ENCODE data around the gene SARM1.
"Not testable (repeated sequence)": the region's sequence is repeated elsewhere in the genome, so short reads cannot be mapped to it uniquely, and the experiment has no call there.

Gene SARM1

DNA sequence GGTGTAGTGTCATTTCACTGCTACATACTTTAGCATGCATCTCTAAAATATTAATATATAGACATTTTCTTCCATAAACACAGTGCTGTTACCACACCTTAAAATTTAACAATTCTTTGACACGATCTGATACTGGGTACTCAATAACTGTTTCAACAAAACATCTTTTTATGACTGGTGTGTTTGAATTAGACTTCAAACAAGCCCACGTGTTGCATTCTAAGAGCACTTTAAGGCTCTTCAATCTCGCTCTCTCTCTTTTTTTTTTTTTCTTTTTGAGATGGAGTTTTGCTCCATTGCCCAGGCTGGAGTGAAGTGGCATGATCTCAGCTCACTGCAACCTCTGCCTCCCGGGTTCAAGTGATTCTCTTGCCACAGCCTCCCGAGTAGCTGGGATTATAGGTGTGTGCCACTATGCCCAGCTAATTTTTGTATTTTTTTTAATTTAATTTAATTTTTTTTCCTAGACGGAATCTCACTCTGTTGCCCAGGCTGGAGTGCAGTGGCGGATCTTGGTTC lies 50.4 kb downstream of the SARM1 start:
- DNase-seq (ENCODE audit: low spot score) = no peak
- H3K4me3 ChIP-seq = no peak overlapping the region
- TF ChIP-seq, protein P1, sequence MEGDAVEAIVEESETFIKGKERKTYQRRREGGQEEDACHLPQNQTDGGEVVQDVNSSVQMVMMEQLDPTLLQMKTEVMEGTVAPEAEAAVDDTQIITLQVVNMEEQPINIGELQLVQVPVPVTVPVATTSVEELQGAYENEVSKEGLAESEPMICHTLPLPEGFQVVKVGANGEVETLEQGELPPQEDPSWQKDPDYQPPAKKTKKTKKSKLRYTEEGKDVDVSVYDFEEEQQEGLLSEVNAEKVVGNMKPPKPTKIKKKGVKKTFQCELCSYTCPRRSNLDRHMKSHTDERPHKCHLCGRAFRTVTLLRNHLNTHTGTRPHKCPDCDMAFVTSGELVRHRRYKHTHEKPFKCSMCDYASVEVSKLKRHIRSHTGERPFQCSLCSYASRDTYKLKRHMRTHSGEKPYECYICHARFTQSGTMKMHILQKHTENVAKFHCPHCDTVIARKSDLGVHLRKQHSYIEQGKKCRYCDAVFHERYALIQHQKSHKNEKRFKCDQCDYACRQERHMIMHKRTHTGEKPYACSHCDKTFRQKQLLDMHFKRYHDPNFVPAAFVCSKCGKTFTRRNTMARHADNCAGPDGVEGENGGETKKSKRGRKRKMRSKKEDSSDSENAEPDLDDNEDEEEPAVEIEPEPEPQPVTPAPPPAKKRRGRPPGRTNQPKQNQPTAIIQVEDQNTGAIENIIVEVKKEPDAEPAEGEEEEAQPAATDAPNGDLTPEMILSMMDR (IDR thresholded peaks at IDR 0.05) = no peak
- H3K27ac ChIP-seq = no peak overlapping the region

DNA sequence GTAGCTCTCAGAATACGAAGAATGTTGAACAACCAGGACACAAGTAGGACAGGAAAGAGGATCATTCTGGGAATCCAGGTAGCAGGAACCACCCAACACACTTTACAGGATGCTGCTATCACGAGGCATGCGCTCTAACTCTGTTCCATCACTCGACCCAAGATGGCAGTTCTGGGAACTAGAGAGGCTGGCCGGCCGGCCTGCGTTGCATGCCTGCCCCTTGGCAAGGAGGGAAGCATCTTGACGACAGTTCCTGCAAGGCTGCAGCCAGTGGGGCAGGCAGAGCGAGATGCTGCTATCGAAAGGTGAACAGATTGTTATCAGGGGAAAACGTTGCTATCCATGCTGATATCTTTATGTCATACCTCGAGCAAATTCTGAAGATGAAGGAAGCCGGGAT lies 53.7 kb downstream of the SARM1 start:
- Histone ChIP-seq H3K4me3 (no peak overlapping the region), H3K27ac (no peak overlapping the region)
- TF ChIP-seq, protein P1 (IDR thresholded peaks at IDR 0.05) = no peak
- DNase-seq (ENCODE audit: low spot score) = peak; percentile 40

DNA sequence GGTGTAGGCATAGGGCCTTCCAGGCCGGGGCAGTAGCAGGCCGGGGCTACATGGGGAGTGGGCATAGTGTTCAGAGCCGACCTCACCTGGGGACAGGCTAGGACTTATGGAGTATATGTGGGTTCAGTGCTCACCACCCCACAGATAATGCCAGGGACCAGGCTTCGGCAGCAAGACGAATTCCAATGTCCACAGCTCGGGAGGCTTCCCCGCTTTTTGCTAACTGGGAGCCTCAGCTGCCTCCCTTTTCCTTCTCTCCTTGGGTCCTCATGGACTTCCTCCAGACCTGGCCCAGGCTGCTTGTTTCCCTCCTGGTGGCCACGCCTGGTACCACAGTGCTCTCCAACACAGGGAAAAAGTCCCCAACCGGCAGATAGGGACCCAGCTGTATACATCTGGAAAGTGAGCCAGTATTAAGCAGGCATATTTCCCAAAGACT lies 54.6 kb downstream of the SARM1 start:
- TF ChIP-seq, protein P1 (IDR thresholded peaks at IDR 0.05) = no peak
- Histone ChIP-seq H3K27ac (no peak overlapping the region), H3K4me3 (no peak overlapping the region)
- DNase-seq (ENCODE audit: low spot score) = peak; percentile 26

DNA sequence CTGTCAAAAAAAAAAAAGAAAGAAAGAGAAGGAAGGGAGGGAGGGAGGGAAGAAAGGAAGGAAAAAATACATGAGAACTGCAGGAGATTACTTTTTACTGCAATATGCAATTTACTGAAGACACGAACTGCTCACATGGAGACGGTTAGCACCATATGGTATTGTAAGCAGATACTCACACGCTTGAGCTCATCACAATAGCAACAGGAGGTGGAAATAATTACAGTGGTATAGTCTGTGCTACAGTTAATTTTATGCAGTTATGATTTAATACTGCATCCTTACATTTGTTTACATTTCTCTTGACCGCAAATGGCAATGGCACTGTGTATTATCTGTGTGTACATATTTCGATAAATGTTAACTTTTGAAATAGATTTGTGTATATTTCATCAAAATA lies 55.9 kb downstream of the SARM1 start:
- DNase-seq (ENCODE audit: low spot score) = no peak
- TF ChIP-seq, protein P1 (IDR thresholded peaks at IDR 0.05) = no peak
- no peak overlapping the region for H3K27ac ChIP-seq
- no peak overlapping the region for H3K4me3 ChIP-seq

DNA sequence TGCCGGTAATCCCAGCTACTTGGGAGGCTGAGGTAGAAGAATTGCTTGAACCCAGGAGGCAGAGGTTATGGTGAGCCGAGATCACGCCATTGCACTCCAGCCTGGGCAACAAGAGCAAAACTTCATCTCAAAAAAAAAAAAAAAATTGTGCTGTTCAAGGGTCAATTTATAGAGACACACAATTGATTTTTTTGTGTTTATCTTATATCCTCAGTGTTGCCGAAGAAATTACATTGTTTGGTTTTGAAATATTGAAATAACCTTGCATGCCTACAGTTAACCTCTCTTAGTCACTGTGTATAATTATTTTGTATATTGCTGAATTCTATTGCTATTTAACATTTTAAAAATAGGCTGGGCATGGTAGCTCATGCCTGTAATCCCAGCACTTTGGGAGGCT lies 56.5 kb downstream of the SARM1 start:
- DNase-seq (ENCODE audit: low spot score); H3K27ac ChIP-seq; H3K4me3 ChIP-seq: not testable (repeated sequence)

DNA sequence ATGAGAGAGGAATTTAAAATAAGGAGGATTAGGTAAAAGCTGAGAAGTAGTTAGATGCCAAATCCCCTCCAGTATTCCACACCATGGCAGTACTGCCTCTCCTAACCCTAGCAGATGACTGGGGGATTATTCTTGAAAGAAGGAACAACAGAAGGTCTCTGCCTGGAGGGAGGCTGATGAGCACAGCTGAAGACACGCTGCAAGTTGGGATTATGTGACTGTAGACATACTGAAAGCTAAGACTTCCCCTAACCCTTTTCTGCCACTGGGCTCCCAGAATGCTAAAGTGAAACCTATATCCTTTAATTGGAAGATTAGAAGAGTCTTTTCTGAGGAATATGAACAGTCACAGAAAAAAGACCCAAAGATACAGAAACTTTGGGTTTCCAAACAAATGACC lies 62.2 kb downstream of the SARM1 start:
- no peak overlapping the region for H3K27ac ChIP-seq
- H3K4me3 ChIP-seq = no peak overlapping the region
- TF ChIP-seq, protein P1 (IDR thresholded peaks at IDR 0.05) = no peak
- DNase-seq (ENCODE audit: low spot score) = no peak

DNA sequence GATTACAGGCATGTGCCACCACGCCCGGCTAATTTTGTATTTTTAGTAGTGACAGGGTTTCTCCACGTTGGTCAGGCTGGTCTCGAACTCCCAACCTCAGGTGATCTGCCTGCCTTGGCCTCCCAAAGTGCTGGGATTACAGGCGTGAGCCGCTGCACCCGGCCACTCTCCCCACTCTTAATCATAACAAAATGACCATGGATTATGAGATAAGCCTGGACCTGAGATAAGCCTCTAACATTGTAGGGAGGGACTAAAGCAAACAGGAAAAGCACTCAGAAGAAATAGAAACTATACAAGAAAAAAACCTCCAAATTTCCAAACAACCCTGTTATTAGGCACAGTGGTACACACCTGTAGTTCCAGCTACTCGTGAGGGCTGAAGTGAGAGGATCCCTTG lies 62.8 kb downstream of the SARM1 start:
- H3K27ac ChIP-seq; DNase-seq (ENCODE audit: low spot score); H3K4me3 ChIP-seq: not testable (repeated sequence)

DNA sequence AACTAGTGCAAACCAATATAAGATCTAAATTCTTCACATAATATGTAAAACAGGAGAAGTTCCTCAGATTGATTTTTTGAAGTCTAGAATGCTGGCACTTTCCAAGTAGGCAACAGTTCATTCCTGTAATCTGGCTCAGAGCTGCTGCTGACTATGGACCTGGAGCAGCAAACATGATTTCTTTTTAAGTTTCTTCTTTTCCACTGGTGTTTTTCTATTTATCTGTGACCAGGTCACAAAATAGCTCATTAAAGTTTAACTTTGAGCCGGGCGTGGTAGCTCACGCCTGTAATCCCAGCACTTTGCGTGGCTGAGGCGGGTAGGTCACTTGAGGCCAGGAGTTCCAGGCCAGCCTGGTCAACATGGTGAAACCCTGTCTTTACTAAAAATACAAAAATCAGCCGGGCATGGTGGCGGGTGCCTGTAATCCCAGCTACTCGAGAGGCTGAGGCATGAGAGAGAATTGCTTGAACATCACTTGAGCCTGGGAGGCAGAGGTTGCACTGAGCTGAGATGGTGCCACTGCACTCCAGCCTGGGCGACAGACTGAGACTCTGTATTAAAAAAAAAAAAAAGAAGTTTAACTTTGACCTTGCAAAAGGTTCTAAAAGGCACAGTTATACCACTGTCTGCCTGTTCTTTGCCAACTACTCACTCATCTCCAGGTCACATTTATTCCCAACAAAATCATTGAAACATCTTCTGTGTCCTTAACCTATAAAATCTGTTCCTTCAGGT lies 72.6 kb downstream of the SARM1 start:
- Histone ChIP-seq H3K4me3 (no peak overlapping the region), H3K27ac (no peak overlapping the region)
- DNase-seq (ENCODE audit: low spot score) = no peak
- TF ChIP-seq, protein P1 (IDR thresholded peaks at IDR 0.05) = no peak
